Astrocyte (in vitro differentiated cells and primary cell): ENCODE results near the gene RMND5B.

Experiments used
- CTCF ChIP-seq: IDR thresholded peaks from 2 replicates; pipeline ENCODE4 v1.5.1; 2011; ENCODE audit warnings: low read depth, mild to moderate bottlenecking, inconsistent platforms, low read length, moderate library complexity; ENCODE audit not compliant: insufficient read depth
- EZH2 ChIP-seq: IDR thresholded peaks from 2 replicates; pipeline ENCODE4 v1.6.1; 2012; ENCODE audit warnings: mild to moderate bottlenecking, low read length, inconsistent platforms; ENCODE audit not compliant: insufficient read depth

GRCh38 chr5:178110511-178110910, 20.3 kb upstream of the RMND5B start:
- TF ChIP-seq CTCF (no peak), EZH2 (no peak)
